Cerebellar nuclear complex (tissue), 1 donor: ENCODE data around the gene CARNS1.
A peak's percentile ranks its signal among the peaks of the same experiment; 100 is the strongest.
"Not testable (repeated sequence)": the region's sequence is repeated elsewhere in the genome, so short reads cannot be mapped to it uniquely, and the experiment has no call there.

ENCODE experiments used
- DNase-seq, 2 experiments: peaks; one replicate each; lab custom pipeline; 2025; lab: John Stamatoyannopoulos, UW

The CARNS1 gene

DNA sequence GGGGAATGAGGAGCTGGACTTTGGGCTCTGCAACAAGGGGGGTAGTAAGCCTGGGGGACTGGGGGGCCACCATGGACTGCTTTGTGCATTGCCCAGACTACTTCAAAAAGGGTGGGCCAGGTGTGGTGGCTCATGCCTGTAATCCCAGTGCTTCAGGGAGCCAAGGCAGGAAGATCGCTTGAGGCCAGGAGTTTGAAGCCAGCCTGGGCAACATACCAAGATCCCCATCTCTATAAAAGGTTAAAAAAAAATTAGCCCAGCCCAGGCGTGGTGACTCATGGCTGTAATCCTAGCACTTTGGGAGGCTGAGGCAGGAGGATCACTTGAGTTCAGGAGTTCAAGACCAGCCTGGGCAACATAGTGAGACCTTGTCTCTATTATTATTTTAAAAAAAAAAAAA, 50.1 kb downstream of the CARNS1 start:
- not testable (repeated sequence) for DNase-seq

DNA sequence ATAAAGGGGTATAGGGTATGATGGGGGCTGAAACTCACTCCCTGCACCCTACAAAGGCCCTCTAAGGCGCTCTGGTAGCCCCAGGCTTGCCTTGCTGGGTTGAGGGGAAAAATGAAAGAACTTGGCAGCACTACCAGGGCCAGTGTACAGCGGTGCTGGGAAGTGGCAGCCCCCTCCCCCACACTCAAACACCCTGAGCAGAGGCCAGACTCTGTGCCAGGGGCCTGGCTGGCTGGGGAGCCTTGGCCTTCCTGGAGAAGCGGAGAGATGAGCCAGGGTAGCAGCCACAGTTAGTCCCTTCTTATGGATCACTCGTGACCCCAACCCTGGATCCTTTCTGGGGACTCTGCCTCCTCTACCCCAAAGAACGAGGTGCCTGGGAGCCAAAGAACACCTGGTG, 50.9 kb downstream of the CARNS1 start:
- no peak for DNase-seq

DNA sequence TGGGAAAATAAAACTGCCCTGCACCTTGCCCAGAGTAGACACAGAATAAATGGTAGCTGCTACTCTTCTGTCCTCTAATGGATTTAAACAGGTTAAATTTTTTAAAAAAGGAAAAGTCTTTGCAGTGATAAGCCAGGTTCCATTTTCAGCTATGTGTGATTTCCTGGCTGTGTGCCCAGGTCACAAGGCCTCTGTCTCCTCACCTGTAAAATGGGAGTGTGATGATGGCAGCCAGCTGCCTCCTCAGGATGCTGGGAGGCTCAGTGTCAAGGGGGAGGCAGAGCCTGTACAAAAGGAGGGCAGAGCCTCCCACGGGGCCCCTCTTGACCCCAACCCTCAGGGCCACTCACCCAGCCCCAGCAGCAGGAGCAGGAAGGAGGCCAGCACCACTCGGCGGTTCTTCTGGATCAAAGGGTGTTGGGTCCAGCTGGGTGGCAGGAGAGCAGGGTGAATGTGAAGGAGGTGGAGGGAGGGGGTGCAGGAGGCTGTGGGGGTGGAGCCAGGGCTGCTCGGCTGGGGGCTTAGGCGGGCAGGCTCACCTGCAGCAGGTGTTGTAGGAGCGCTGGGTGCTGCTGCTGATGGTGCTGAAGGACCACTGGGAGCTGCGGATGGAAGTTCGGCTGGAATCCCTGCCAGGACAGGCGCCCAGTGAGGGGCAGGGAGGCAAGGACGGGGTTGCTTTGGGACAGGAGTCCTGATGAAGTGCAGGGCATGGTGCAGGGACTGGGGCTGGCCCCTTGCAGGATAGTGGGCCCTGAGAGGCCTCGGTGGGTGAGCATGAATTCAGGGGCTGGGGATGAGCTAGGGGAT, 51.7 kb downstream of the CARNS1 start:
- no peak for DNase-seq

DNA sequence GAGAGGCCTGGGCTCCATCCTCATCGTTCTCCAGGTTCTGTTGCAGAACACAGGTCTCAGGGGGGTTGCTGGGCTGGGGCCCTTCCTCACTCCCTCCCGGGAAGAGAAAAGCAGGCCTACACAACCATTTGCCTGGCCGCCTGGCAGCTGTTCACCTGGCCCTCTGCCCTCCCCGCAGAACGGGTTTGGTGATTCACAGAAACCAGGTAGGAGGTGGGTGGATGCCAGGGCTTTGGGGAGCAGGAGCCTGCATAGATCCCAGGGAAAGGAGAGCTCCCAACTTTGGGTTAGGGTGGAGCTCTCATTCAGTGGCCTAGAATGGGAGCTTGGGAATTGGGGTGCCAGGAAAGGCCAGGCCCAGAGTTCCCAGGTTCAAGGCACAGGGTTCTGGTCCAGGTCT, 52.6 kb downstream of the CARNS1 start:
- no peak for DNase-seq

DNA sequence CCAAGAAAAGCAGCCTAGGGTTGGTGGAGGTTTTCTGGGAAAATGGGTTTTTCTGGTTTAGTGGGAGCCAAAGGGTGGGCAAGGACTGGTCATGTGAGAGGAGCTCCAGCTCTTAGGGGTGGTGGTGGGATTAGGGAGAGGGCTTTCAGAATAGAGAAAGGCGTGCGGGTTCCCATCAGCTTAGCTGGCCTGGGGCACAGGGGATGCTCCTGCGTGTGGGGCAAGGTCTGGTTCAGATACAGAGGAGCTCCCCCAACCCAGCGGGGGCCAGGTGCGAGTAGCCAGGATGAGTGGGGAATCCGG, 52.9 kb downstream of the CARNS1 start:
- no peak for DNase-seq

DNA sequence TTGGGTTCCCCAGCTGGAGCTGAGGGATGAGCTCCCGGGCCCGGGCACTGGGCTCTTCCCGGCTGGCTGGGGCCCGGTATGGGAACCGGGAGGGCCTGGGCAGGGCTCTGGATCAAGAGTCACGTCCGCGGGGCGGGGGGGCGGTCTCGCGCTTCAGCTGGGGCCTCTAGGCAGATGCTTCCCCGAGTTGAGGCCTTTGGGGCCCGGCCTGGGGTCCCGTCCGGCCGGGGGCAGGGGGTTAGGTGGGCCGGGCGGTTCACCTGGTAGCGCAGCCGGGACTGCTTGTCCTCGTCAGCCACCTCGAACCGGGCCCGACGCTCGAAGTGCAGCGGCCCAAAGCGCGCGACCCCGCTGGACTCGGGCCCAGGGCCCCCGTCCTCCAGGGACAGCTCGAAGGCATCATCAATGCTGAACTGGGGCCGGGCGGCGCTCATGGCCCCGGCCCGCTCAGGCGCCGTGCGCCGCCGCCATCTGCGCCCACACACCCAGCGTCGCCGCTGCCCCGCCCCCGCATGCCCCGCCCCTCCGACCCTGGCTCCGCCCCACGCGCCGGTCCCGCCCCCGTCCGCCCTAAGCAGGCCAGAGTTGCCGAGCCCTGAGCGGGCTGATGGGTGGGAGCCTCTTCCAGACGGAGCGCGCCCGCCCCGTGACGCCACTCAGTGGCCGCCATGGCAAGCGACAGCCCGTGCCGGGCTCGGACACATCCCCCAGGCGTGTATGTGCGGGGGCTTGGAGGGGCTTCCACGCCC, 53.5 kb downstream of the CARNS1 start, which contains the start of gene TMEM134:
TSS of gene TMEM134 (minus strand) at position 493 of the 749 bp plus-strand sequence. CDS start at position 434, 59 bp downstream.
- peak; percentile 69 to 79 for DNase-seq

DNA sequence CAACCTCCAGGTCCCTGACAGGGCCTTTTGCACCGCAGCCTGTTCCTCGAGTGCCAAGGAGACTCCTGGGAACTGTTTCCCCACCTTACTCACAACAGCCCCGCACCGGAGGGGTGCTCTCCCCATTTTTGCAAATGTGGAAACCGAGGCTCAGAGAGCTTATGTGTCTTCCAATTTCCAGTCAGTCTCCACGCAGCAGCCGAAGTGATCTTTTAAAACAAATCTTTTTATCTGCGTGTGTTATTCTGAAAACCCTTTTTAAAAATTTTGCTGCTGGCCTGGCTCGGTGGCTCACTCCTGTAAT, 54.0 kb downstream of the CARNS1 start:
- DNase-seq: no peak

DNA sequence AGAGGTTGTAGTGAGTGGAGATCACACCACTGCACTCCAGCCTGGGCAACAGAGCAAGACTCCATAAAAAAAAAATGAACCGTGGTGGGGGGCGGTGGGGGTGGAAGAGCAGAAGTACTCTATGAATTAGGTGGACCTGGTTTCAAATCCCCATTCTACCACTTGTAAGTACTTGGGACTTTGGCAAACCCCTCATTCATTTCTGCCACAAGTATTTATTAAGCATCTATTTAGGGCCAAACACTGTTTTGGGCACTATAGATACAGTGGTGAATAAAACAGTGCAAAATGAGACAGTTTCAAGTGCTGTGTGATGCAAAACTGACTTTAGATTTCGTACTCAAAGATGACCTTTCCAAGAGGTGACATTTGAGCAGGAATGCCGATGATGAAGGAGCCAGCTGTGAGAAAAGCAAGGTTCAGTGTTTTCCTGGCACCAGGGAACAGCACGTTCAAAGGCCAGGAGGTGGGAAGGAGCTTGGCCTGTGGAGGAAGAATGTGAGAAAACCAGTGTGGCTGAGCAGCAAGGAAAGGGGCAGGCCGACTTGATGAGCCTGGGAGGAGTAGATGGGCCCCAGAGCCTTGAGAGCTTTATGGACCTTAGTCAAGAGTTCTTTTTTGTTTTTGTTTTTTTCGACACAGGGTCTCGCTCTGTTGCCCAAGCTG, 55.0 kb downstream of the CARNS1 start:
- DNase-seq: no peak

DNA sequence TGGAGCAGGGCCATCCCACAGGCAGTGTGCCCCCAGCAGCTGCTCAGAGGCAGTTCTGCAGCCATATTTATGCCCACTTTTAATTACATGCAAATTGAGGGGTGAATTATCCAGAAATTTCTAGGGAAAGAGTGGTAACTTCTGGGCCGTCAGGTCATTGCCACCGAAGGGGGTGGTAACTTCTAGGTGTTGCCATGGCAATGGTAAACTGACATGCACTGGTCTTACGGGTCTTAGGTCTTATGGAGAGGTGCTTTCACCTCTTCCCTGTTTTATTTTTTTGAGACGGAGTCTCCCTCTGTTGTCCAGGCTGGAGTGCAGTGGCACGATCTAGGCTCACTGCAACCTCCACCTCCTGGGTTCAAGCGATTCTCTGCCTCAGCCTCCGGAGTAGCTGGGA, 57.4 kb downstream of the CARNS1 start:
- no peak for DNase-seq
